ENCODE data around the gene ASXL3.

Gene ASXL3

DNA sequence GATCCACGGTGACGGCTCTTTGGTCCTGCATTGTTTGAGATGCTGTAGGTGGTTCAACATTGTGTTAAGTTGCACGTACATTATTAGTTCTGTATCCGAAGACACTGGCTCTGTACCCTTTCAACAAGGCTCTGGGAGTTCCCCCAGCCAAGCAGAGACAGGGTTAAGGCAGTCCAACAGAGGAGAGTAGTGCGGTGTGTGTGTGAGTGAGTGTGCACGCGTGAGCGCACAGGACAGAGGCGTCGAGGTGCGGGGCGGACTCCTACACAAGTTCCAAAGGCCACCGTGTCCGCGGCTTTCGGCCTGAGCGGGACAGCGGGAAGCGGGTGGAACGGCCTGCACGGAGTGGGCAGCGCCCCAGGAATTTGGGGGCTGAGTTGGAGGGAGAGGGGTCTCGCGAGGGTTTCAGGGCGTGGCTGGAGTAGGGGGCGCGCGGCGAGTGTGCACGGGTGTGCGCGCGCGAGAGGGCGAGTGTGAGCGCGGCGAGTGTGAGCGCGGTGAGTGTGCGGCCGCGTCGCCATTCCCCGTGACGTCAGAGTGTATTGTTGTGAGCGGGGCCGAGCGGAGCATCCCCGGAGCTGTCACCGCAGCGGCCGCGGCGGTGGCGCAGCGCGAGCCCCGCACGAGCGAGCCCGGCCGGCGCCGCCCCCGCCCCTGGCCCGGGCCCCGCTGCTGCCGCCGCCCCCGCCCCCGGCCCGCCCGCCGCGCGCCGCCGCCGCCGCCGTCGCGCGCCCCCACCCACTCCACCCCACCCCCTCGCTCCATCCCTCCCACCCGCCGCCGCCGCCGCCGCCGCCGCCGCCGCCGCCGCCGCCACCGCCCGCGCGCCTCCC is at the start of gene ASXL3:
ASXL3 (plus strand) TSS at position 535 of the 833 bp plus-strand sequence. CDS start 413 bp downstream, outside the sequence.
- no peak for DNase-seq

DNA sequence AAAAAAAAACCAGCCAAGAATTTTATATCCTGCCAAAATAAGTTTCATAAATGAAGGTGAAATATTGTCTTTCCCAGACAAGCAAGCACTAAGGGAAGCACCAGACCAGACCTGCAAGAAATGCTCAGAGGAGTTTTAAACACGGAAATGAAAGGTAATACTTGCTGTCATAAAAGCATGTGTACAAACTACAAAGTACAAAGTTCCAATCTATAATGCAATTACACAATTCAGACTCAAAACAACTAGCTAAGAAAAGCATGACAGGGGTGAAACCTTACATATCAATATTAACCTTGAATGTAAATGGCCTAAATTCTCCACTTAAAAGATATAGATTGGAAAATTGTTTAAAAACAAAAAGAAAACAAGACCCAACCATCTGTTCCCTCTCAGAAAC is 45.0 kb upstream of the ASXL3 start:
- no peak for DNase-seq

- DNase-seq, result no peak
These were observed 41.1 kb upstream of the ASXL3 start for GRCh38 chr18:33536904-33537303.

DNA sequence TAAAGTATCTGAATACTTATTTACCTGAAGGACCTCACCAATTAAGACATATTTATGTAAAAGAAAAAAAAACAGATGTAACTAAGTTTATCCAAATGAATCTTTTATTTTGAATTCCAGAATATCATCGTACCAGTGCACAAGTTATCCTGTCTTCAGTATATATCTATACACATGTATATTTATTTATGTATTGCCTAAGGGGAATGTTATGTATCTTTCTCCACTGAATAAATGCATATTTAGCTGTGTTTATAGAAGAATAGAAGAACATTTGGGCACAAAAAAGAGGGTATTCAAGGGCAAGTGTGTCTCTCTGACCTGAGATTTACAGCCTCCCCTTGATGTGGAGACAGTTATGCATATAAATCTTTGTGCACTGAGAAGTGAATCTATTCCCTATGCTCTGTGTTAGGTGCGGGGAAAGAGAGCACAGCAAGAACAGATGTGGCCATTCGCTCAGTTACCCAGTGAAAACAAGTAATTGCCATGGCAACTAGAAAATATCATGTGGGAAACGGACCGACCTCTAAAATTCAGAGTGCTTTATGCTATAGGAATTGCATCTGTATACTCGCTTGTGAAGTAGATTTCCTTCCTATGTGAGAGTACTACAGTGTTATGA is 39.5 kb upstream of the ASXL3 start:
- DNase-seq, result no peak

GRCh38 chr18:33540392-33540791 is 37.6 kb upstream of the ASXL3 start:
- DNase-seq, result no peak

DNA sequence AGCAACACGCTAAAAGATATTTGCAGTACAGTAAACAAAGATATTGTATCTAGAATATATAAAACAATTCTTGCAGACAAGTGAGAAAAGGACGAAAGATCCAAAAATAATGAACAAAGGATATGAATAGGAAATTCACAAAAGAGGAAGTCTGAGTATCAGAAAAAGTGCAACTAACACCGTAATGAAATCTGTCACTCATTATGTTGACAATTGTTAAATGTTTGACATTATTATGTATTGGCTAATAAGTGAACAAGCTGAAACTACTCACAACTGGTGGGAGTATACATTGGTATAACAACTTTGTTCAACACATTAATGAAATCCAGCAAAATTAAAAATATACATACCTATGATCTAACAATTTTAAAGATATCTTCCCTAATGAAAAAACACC is 36.7 kb upstream of the ASXL3 start:
- DNase-seq, result no peak

DNA sequence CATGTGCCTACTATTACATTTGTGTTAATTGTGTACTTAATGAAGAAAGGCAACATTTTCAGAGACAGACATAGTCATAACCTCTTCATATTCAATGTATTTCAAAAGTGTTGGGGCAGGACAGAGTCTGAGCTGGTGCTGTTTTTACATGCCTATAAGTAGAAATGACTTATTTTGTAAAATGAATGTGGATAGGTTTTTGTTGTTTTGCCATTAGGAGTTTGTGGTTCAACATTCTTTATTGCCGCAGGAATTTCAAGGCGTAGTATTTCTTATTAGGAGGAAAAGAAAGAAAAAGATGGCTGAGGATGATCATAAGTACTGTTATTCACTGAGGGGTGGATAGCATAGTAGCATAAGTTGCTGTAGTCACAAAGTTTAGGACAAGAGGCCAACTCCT is 21.2 kb upstream of the ASXL3 start:
- no peak for DNase-seq

DNA sequence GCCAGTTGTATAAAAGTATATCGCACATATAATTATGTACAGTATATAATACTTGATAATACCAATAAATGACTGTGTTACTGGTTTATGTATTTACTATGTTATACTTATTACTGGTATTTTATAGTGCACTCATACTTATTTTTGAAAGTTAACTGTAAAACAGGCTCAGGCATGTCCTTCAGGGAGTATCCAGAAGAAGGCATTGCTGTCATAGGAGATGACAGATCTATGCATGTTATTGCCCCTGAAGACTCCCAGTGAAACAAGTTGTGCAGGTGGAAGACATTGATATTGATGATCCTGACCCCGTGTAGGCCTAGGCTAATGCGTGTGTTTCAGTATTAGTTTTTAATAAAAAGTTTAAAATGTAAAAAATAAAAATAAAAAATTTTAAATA is 20.3 kb upstream of the ASXL3 start:
- DNase-seq, result no peak

DNA sequence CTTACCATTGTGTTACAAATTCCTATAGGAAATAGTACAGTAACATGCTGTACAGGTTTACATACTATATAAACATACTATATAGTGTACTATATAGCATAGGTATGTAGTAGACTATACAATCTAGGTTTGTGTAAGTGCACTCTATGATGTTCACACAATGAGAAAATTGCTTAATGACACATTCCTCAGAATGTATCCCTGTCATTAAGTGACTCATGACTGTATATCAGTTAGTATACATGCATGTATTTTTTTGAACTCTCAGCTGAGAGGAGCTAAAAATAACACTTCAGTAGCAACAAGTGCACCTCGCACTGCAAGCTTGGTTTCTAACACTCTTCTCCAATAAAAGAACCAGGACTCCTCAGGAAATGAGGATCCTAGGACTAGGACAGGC is 19.5 kb upstream of the ASXL3 start:
- no peak for DNase-seq

DNA sequence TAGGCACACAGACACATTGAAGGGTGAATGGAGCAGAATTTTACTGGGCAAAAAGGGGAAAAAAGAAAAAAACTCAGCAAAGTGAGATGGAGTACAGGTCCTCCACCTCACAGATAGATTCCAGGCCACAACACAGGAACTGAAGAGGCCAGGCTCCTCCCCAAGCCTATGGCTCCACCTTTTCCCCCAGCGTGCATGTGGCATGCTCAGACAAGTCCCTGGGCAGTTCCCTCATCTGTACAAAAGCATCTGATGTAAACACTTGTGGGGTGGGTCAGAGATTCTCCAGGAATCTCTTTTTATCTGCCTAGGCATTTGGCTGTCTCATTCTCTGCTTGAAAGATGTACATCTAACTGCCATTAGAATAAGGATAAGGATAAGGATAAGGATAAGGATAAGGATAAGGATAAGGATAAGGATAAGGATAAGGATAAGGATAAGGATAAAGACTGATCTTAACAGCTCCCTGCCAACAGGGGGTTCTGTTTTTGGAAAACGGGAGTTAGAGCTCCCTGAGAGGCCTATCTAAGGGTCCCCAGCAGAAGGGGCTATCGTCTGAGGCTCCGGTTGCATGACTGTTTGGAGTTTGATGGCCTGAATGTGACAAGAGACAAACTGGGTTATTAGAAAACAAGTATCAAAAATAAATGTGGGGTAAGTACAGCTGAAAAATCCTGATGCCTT is 17.2 kb upstream of the ASXL3 start:
- DNase-seq, result peak; percentile 1

GRCh38 chr18:33562741-33563140 is 15.3 kb upstream of the ASXL3 start:
- no peak for DNase-seq

DNA sequence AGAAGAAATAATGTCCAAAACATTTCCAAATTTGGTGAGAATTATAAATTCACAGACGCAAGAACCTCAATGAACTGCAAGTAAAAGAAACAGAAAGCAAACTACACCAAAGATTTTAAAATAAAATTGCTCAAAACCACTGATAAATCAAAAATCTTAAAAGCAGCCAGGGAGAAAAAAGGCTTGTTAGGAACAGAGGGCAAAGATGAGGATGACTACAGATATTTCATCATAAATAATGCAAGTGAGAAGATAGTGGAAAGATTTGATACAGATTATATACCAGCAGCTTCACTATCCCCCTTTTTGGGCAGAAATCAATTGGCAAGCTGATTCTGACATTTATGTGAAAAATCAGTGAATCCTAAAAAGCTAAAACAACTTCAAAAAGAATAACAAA is 10.3 kb upstream of the ASXL3 start:
- DNase-seq, result no peak

GRCh38 chr18:33571998-33572787 is 5.8 kb upstream of the ASXL3 start:
- DNase-seq, result no peak

DNA sequence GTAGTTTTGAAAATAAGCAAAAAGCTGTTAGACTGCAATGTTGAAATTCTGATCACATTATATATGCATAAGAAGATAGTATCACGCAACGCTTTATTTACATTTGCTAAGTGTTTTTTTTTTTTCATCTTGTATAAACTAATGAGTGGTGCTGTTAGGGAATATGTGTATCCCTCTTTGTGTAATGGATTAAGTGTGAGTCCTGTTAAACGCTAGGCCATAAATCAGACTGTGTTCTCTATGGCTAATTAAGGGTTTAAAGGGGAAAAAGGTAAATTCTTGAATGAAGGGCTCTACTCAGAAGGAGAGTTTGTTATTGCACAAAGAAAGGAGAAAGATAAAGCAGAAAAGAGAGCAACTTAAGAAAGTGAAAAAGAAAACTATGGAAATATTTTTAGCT is 4.8 kb upstream of the ASXL3 start:
- DNase-seq, result no peak

DNA sequence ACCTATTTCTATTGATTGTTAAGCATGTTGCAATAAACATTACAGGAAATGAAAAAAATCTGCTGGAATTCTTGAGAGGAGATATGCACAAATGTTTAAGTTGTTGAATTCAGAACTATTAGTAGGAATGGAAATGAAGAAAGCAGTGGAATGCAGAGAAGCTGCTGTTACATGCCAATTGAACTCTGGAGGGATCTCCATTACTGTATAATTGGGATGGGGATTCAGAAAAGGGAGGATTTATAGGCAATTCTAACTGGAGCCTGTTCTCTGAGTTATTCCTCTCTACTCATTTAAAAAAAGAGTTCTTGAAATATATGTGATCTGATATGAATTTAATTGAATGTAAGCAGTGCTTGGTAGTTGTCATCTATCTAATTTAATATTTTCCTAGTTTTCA is 2.6 kb upstream of the ASXL3 start:
- no peak for DNase-seq

DNA sequence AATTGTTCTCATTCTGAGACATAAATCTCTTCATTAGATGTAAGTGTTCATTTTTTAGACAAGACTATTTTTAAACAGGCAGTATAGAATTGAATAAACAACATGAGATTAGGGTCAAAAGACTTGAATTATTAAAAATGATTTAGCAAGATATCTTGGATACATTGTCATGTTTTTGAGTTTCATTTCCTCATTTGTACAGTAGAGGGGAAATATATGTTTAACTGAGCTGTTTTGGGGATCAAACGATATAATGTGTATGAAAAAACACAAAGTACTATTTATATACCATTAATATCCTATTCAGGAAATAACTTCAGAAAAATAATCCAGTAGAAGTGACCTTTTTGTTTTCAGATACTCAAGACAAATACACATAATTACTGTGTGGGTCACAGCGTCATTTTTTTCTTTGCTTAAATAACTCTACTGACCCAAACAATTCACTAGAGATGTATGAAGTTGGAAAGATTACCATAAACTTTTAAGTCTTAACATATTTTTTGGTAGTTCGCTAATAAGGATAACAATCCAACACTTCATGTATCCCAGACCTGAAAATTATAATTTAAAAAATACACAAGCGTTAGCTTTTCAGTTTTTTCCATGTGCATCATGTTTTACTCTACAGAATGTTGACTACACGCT is 896 bp upstream of the ASXL3 start:
- no peak for DNase-seq

DNA sequence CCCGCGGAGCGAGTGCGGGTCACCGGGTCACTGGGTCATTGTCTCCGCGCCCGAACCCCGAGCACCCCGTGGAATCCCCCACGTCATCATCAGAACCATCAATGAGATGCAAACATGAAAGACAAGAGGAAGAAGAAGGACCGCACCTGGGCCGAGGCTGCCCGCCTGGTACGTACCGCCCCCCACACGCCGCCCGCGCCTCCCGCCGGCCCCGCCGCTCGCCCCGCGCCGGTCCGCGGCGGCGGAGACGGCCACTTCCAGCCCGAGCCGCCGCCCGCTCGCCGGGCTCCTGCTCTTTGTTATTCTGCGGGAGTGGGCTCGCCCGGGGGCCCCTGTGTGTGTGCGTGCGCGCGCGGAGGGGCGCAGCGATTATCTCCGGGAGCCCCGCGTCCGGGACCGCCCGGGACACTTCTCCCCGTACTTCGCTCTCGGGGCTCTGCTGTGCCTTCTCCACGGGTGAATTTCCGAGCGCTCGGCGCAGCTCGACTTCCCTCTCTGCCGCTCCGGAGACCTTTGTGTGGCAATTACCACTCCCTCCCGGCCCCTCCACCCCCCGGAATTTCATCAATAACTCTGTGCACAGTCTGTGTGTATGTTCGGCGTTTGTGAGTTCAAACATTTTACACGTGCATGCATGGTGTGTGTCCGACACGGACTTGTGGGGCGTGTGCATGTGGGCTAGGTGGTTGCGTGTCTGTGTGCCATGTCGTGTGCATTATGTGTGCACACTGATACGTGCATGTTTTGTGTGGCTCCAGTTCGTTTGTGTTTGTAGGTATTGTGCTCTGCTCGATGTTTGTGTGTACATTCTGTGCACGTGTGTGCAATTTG is 714 bp downstream of the ASXL3 start:
- no peak for DNase-seq

DNA sequence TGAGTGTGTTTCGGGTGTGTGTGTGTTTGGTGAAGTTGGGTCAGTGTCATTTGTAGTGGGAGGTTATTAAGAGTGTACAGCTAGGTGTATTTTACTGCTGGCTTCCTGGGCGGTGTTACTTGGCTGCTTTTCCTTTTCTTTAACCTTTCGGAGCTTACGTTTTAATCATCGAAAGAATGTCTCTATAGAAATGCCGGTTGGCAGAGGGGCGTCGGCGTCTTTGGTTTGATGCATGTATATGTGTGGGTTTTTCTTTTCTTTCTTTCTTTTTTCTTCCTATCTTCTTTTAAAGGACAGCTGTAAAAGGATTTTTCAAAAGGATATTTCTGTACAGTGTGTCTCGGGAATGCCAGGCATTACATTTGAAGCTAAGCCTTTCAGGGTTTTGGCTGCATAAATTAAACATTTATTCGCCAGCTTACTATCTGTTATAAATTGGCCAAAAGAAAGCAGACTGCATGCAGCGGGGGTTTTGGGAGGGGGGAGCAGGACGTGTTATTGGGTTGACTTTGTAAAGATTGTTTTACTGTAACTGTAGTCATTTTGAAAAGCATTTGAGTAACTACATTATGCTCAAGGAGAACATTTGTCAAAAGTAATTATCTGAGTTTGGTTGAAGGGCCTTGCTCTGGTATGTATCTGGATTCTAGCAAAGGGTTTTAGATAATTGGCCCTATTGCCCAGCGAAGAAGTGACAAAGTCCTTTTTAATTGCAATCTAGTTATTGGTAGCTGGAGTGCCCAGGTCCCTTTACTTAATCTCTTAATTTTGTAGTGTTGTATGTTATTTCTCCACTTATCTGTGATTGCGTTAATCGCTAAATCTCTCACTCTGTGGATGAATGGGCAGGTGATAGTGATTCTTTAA is 1.6 kb downstream of the ASXL3 start:
- DNase-seq, result no peak

DNA sequence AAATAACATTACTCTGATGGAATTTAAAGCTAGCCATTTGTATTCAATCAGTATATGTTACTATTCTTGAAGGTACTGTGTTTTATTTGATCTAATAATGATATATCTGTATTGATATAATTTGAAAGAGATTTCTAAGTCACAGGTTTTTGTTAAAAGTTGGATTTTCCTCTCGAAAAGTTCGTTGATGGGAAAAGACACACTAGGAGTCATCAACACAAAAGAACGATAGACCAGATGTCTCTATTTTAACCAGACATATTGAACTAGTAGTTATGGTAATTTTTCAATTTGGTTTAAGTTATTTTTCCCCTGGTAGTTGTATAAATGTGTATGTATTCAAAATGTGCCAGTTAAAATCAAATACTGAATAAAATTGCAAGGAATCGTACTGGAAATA is 2.5 kb downstream of the ASXL3 start:
- no peak for DNase-seq

DNA sequence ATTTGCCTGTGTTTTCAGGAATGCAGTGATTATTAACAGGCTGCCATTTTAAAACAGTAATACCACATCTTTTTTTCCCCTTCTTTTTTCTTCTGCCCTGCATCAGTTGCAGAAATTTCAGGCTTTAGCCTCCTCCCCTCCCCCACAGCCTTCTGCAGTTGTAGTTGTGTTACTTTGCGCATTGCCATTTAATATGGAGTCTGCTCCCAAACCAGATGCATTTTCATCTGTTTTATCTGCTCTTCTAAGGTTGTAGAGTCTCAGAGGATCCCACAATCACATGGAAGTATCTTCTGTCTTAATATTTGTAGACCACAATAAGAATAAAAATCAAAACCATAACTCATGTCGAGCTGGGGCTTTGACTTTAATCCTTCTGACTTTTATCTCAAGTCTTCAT is 3.8 kb downstream of the ASXL3 start:
- no peak for DNase-seq

DNA sequence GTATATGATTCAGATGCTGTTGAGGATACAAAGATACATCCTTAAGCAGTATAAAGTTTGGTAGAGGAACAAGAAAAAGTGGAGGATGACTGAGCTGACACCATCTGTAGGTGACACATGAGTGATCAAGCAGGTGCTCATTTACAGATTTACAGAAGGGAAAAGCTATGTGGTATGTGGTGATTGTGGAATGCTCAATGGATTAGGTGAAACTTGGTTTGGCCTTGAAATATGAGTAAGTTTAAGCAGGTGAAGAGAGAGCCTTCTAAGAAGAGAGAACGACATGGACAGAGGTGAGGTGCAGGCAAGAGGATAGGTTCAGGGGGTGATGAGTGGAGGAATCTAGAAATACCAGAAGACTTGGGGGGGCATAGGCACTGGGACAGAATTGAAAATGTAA is 5.9 kb downstream of the ASXL3 start:
- DNase-seq, result no peak
